ENCODE measurements around the gene CEP72.

Gene CEP72

GRCh38 chr5:661891-662750, 50.0 kb downstream of the CEP72 start:
- no peak for DNase-seq

GRCh38 chr5:662751-663435, 50.8 kb downstream of the CEP72 start:
- DNase-seq = no peak

- peak; percentile 90 for DNase-seq
Observed at GRCh38 chr5:663436-664342, 51.5 kb downstream of the CEP72 start.

- no peak for DNase-seq
Observed at GRCh38 chr5:664343-664993, 52.3 kb downstream of the CEP72 start.

- DNase-seq = no peak
Observed at GRCh38 chr5:664994-665360, 52.8 kb downstream of the CEP72 start.

GRCh38 chr5:665541-665955, 53.4 kb downstream of the CEP72 start:
- peak; percentile 16 for DNase-seq

GRCh38 chr5:665956-666711, 54.0 kb downstream of the CEP72 start:
- no peak for DNase-seq

- DNase-seq = no peak
Observed at GRCh38 chr5:666816-667498, 54.8 kb downstream of the CEP72 start.

GRCh38 chr5:668283-668995, 56.3 kb downstream of the CEP72 start:
- no peak for DNase-seq

GRCh38 chr5:669111-669841, 57.1 kb downstream of the CEP72 start:
- DNase-seq = no peak

- DNase-seq = no peak
Observed at GRCh38 chr5:669842-670395, 57.8 kb downstream of the CEP72 start.

- DNase-seq = no peak
Observed at GRCh38 chr5:670396-671270, 58.5 kb downstream of the CEP72 start.

- peak; percentile 85 for DNase-seq
Observed at GRCh38 chr5:671459-672328, 59.6 kb downstream of the CEP72 start.

GRCh38 chr5:672329-673160, 60.4 kb downstream of the CEP72 start:
- peak; percentile 98 for DNase-seq

- no peak for DNase-seq
Observed at GRCh38 chr5:673161-673830, 61.2 kb downstream of the CEP72 start.
